HL-60/S4 treated with retinoic acid at 250 ng/mL for 4 days and 3 days (cell line): ENCODE measurements around the gene APCDD1.

ENCODE experiments used
- in situ Hi-C: fragments of 300-500 bp; cut with MboI; formaldehyde crosslinking; loops from 2 replicates; pipeline ENCODE4 v1.7.0; 2022; ENCODE audit warnings: low sequenced_read_pairs

Gene APCDD1

DNA sequence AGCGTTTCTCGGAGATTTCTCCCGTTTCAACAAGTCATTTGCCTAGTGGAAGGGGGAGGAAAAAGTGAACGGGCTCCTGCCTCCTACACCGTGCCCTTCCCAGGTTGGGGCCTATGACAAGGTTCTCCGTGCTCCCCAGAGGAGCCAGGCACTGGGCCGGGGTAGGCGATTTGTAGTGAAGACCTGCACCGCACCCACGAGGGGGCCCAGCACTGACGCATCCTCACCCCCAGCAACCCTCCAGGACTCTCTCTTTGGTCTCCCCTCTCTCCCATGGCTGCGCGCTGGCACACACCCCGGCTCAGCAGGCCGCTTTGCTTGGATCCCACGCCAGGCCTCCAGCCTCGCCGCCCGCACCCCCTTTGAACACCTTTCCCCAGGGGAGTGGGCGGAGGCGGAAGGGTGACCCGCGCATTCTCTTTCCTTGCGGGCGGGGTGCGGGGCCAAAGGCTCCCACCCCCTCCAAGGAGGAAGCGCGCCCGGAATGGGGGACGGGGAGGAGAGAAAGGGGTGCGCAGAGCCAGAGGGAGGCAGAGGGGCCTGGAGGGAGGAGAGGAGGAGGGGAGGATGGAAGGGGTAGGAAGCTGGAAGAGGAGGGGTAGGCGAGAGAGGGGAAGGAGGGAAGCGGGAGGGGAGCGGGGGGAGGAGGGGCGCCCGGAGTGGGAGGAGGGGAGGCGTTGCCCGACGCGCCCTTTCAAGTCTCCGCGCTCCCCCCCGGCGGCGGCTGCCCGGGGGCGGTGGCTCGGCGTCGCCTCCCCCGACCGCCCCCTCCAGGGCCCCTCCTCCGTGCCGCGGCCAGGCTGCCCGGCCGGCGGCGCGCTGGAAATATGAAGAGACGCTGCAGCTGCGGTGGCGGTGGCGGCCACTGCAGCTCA lies at the start of gene APCDD1:
TSS of gene APCDD1 (plus strand) at position 830 of the 875 bp plus-strand sequence. CDS start 347 bp downstream, outside the sequence.
- in situ Hi-C loops: no loop called here

GRCh38 chr18:10405014-10405493 lies 49.4 kb upstream of the APCDD1 start:
- in situ Hi-C loops: no loop called here

GRCh38 chr18:10405816-10406663 lies 48.4 kb upstream of the APCDD1 start:
- in situ Hi-C loops: no loop called here

- in situ Hi-C loops: no loop called here
Measured at GRCh38 chr18:10408131-10408530, 46.3 kb upstream of the APCDD1 start.

- in situ Hi-C loops: no loop called here
Measured at GRCh38 chr18:10409041-10409440, 45.4 kb upstream of the APCDD1 start.

DNA sequence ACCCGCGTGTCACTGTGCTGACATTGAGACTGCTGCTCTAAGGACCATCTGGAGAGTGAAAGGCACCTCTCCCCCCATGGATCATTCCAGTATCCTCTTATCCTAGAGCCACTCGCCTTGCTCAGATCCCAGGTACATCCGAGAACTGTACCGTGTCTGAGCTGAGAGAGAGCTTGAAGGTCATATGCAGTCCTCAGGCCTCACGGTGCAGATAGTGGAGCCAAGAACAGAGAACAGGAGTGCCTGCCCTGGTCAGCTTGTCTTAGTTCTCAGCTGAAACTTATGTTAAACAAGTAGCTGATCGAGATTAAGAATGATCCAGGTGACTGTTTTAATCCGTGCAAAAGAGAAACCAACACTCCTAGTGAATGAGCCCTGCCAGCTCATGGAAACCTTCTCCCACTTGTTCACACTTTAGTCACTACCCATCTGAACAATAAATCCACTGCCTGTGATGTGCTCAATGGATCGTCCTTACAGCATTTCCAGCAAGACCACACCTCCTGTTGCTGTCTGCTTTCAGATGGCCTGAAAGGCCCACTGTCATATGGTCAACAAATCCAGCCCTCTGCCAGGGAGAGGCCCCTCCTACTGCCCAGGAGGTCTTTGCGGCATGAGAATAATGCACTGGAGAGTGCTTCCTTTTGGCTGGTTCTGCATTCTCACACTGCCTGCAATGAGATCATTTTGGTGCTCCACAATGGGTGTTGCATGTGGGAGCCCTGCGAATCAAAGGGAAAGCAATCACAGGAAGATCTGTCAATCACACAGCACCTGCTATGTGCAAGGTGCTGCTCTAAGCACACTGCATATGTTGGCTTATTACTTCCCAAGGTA lies 43.7 kb upstream of the APCDD1 start:
- in situ Hi-C loops: no loop called here

GRCh38 chr18:10412933-10413332 lies 41.5 kb upstream of the APCDD1 start:
- in situ Hi-C loops: no loop called here

DNA sequence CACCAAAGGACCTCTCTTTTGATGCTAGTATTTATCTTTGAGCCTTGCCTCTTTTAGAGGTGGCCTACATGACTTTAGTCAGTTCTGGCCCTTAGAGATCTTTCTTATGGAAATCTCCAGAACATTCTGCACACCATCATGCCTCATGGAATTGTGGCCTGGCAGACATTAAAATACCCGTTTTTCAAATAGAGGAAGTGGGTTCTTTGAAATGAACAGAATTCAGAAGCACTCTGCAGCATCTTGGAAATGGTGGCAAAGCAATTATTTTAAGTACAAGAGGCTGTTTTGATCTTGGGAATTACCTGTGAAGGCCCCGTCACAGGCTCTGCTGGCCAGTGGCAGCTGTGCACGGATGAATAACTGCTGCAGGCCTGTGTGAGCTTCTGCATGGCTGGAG lies 40.7 kb upstream of the APCDD1 start:
- in situ Hi-C loops: no loop called here

GRCh38 chr18:10414293-10414842 lies 40.1 kb upstream of the APCDD1 start:
- in situ Hi-C loops: no loop called here

GRCh38 chr18:10416065-10416464 lies 38.4 kb upstream of the APCDD1 start:
- in situ Hi-C loops: no loop called here

DNA sequence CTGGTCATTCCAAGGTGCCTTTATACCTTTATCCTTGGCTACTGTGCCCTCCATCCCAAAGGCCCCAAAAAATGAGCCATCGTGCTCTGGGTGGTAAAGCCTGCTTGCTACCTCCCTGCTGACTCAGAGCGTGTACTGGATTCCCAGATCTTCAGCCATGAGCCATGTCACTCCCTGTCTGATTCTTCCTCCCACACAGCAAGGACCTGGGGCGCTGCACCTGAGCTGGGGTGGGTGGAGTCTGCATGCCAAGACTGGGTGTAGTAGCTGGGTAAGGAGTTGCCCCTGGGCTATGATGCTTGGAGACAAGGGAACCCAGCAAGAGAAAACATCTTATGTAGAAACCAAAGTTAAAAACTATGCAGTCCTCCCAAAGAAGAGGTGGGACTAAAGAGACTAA lies 37.2 kb upstream of the APCDD1 start:
- in situ Hi-C loops: no loop called here

DNA sequence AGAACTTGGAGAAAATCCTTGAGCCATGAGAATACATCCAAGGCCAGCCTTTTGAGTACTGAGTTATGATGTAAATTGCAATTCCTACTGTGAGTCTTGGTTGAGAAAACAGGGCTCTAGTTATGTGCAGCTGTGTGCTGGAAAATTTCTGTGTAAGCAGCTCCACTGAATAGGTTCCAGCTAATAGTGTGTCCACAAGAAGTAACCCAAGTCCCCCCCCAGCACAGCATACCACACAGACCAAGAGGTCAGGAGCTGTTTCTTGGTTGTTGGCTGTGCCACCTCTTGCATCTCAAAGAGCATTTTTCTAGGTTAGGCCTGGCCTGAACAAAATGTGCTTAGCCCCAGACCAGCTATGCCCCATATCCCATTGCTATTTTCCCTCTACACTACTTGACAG lies 36.8 kb upstream of the APCDD1 start:
- in situ Hi-C loops: no loop called here

DNA sequence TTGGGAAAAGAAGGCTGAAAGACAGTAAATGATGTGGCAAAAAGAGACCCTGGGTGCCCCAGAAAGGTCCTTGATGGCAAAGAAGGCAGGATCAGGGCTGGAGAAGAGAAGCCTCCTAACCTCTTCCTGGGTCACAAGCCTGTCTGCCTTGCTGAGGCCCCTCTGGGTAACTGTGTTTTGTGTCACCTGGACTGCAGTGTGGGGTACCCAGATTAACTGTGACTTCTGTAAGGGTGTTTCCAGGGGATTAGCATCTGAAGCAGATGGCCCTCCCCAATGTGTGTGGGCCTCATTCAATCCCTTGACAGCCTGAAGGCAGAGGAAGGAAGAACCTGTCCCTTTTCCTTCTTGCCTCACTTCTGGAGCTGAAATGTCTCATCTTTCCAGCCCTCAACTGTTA lies 35.6 kb upstream of the APCDD1 start:
- in situ Hi-C loops: no loop called here

DNA sequence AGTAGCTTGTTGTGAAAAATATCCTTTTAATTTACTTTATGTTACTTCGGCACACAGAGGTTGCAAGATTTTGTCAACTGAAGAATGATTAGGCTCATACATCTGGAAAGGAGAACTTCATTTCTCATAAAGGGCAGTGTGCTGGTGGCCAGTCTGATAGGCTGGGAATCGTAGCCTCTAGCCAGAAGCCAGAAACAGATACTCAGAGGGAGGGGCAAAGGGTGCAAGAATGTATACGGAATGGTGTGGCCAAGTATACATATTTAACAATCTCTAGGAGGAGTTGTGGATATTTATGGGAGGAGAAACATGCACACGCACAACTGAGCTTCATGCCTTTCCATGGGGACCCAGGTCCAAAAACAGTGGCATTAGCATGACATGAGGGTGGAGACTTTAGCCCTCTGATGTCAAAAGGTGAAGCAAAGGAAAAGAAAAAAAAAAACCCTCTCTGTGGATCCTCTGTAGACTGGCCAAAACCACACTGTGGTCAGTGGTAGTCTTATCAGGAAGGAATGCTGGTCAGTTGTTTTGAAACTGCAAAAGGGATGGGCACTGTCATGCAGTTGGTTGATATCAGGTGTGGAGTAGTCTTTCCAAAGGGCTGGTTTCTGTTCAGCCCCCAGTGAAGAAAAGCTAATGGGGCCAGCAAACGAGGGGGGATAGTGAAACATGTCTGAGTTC lies 34.9 kb upstream of the APCDD1 start:
- in situ Hi-C loops: no loop called here

DNA sequence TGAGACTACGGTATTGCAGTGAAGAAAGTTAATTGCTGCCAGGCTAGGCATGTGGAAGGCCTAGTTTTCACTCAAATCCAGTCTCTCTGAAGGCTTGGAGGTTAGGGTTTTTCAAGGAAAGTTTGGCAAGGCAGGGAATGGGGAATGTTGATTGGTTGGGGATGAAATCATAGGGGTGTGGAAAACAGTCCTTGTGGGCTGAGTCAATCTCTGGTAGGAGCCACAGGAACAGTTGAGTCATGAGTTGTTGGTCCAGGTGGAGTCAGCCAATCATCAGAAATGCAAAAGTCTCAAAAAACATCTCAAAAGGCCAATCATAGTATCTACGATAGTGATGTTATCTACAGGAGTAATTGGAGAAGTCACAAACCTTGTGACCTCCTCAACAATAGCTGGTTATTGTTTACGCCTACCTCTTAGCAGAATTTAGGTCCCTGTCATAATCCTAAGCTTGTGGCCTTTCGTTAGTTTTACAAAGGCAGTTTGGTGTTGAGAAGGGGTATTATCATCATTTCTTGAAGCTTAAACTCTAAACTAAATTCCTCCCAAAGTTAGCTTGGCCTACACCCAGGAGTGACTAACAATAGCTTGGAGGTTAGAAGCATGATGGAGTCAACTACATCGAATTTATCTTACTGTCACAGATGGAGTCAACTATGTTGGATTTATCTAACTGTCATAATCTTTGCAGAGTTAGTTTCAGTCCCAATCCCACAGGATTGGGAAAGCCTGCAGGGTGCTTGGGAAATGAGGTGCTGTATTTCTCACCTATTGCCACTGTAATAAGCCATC lies 33.7 kb upstream of the APCDD1 start:
- in situ Hi-C loops: no loop called here

DNA sequence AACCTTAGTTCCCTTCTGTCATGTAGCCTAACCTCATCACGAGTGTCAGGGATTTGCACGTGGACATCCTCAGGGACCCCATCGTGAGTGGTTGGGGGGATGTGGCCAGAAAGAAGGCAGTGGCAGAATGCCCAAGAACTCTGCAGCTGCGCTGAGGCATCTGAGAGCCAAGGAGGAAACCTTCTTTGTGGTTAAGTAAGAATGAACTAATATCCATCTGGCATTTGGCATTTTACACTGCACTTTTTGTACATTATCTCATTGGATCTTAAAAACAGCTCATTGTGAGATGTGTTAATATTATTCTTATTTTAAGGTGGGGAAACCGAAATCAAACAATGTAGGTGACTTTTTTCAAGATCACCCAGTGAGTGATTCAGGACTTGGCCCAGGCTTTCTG lies 32.6 kb upstream of the APCDD1 start:
- in situ Hi-C loops: no loop called here

GRCh38 chr18:10422731-10423130 lies 31.7 kb upstream of the APCDD1 start:
- in situ Hi-C loops: no loop called here

DNA sequence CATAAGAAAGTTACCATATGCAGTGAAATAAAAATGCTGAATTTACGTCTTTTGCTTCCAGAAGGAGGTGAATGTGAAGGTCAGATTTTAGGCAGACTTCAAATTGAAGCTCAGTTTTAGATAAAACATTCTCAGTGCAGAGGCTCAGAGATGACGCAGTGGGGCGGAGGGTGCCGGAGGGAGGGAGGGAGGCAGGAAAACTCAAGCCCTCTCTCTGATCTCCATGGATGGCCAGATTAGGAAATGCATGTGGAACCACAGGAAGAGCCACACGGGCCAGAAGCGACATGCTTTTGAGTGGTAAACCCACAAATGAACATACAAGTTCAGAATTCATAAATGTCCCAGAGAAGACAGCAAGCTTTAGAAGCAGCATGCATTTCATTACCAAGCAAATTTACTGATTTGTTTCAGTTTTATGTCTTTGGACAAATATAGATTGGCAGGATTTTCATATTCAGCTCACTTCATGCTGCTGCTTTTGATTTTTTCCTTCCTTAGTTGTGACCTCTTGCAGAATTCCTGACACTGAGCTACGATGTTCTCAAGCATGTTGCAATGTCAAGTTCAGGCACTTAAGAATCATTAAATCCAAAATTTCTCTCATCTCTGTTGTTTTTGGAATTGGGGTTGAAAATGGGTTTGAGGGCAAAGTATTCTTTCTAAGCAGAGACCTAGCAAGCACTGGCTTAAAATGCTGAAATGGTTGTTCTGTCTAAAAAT lies 29.7 kb upstream of the APCDD1 start:
- in situ Hi-C loops: no loop called here

DNA sequence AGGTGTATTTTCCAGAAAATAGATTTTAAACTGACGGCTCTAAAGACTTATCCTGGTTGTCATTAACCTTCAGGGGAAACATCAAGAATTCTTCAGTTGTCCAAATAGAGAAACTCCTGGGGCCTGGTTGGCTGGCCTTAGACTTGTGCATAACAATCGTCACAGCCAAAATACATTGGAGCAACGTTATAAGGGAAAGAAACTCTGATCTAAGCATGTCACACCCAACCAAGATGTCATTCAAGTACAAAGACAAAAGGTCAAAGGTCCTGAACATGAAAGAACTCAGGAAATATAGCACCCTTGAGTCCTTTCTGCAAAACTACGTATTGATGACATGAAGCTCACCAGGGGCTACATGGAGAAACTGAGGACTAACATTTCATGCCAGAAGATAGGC lies 23.8 kb upstream of the APCDD1 start:
- in situ Hi-C loops: no loop called here
